Osteoblast (primary cell): ENCODE results near the gene CACNG5. TPM values are rescaled to one million over a fixed set of nuclear protein-coding genes. Genes with fewer than 3 reads are reported as not detected.

Source experiments
- DNase-seq: peaks from one replicate; pipeline ENCODE4 v3.0.0; 2011; ENCODE audit warnings: low spot score, mixed read lengths; ENCODE audit not compliant: insufficient read length; ENCODE audit errors: missing footprints
- H2AFZ ChIP-seq: 2 replicates; pipeline ENCODE4 v1.6.0; 2011; ENCODE audit warnings: mild to moderate bottlenecking, low read length
- H3K27ac ChIP-seq: 2 replicates; pipeline ENCODE4 v1.5.1; 2011; ENCODE audit warnings: mild to moderate bottlenecking, low read depth, low read length, moderate library complexity
- H3K27me3 ChIP-seq: 2 replicates; pipeline ENCODE4 v1.6.0; 2012; ENCODE audit warnings: mild to moderate bottlenecking, control low read depth, inconsistent platforms, low read length, moderate library complexity; ENCODE audit not compliant: insufficient read depth
- H3K36me3 ChIP-seq: 2 replicates; pipeline ENCODE4 v1.5.1; 2011; ENCODE audit warnings: mild to moderate bottlenecking, low read length, control low read depth, moderate library complexity; ENCODE audit not compliant: insufficient read depth
- H3K4me1 ChIP-seq: 2 replicates; pipeline ENCODE4 v1.5.1; 2011; ENCODE audit warnings: mild to moderate bottlenecking, low read length, control low read depth, moderate library complexity; ENCODE audit not compliant: insufficient read depth
- H3K4me2 ChIP-seq: 2 replicates; pipeline ENCODE4 v1.6.0; 2011; ENCODE audit warnings: mild to moderate bottlenecking, low read length; ENCODE audit not compliant: insufficient read depth
- H3K4me3 ChIP-seq: fragments of 200-600 bp; sonication (generic); 3 replicates; pipeline ENCODE4 v1.5.1; 2012; ENCODE audit warnings: mild to moderate bottlenecking, low read length, inconsistent platforms; ENCODE audit not compliant: insufficient read depth
- H3K79me2 ChIP-seq: 2 replicates; pipeline ENCODE4 v1.6.0; 2012; ENCODE audit warnings: mild to moderate bottlenecking, low read length, control low read depth, inconsistent platforms; ENCODE audit not compliant: insufficient read depth
- H3K9me3 ChIP-seq: 2 replicates; pipeline ENCODE4 v1.5.1; 2011; ENCODE audit warnings: low read depth, low read length, control low read depth
- H4K20me1 ChIP-seq: 2 replicates; pipeline ENCODE4 v1.6.0; 2012; ENCODE audit warnings: mild to moderate bottlenecking, low read length, control low read depth; ENCODE audit not compliant: insufficient read depth
- CTCF ChIP-seq: IDR thresholded peaks from 2 replicates; pipeline ENCODE4 v1.5.1; 2011; ENCODE audit warnings: mild to moderate bottlenecking, low read depth, low read length, moderate library complexity; ENCODE audit errors: extremely low read depth
- total RNA-seq: library from RNA; depleted of rRNA; stranded (reverse); fragments of >200 nt; gene quantifications from 2 replicates; pipeline ENCODE4 v1.2.3, GENCODE V29; 2012

CACNG5 gene
- total RNA-seq, 1 donor = not detected

GRCh38 chr17:66807182-66807581 is 27.7 kb upstream of the CACNG5 start:
- Histone ChIP-seq H3K27ac (no peak overlapping the region), H2AFZ (no peak overlapping the region), H3K36me3 (peaks cover 15% of the 10 kb centered on the region), H3K4me2 (no peak overlapping the region), H3K9me3 (no peaks in the 10 kb centered on the region), H3K4me3 (no peak overlapping the region), H3K27me3 (no peaks in the 10 kb centered on the region), H4K20me1 (no peaks in the 10 kb centered on the region), H3K4me1 (no peaks in the 10 kb centered on the region), H3K79me2 (no peaks in the 10 kb centered on the region)
- no peak for TF ChIP-seq CTCF
- DNase-seq = no peak

- no peak for TF ChIP-seq CTCF
- Histone ChIP-seq H3K79me2 (no peaks in the 10 kb centered on the region), H3K36me3 (peaks cover 5% of the 10 kb centered on the region), H3K27me3 (no peaks in the 10 kb centered on the region), H3K9me3 (no peaks in the 10 kb centered on the region), H2AFZ (no peak overlapping the region), H3K4me1 (no peaks in the 10 kb centered on the region), H3K27ac (no peak overlapping the region), H4K20me1 (no peaks in the 10 kb centered on the region), H3K4me3 (no peak overlapping the region), H3K4me2 (no peak overlapping the region)
- DNase-seq = no peak
Observed at GRCh38 chr17:66809408-66809807, 25.5 kb upstream of the CACNG5 start.

GRCh38 chr17:66810951-66811682 is 23.8 kb upstream of the CACNG5 start:
- no peak overlapping the region for H3K27ac ChIP-seq
- no peaks in the 10 kb centered on the region for H3K36me3 ChIP-seq
- no peak overlapping the region for H3K4me2 ChIP-seq
- no peaks in the 10 kb centered on the region for H3K9me3 ChIP-seq
- H3K79me2 ChIP-seq = no peaks in the 10 kb centered on the region
- no peaks in the 10 kb centered on the region for H4K20me1 ChIP-seq
- no peak overlapping the region for H2AFZ ChIP-seq
- no peaks in the 10 kb centered on the region for H3K4me1 ChIP-seq
- no peak for TF ChIP-seq CTCF
- DNase-seq = no peak
- H3K27me3 ChIP-seq = no peaks in the 10 kb centered on the region
- H3K4me3 ChIP-seq = no peak overlapping the region

- Histone ChIP-seq H4K20me1 (no peaks in the 10 kb centered on the region), H3K4me2 (no peak overlapping the region), H3K9me3 (no peaks in the 10 kb centered on the region), H3K27me3 (no peaks in the 10 kb centered on the region), H3K79me2 (no peaks in the 10 kb centered on the region), H3K36me3 (no peaks in the 10 kb centered on the region), H3K27ac (no peak overlapping the region), H3K4me3 (no peak overlapping the region), H3K4me1 (no peaks in the 10 kb centered on the region), H2AFZ (no peak overlapping the region)
- no peak for TF ChIP-seq CTCF
- DNase-seq = no peak
Observed at GRCh38 chr17:66811683-66812054, 23.2 kb upstream of the CACNG5 start.
